K562 (cell line): ENCODE results near the gene TMEM260. TPM values are rescaled to one million over a fixed set of nuclear protein-coding genes. Genes with fewer than 3 reads are reported as not detected.

ENCODE experiments used
- ATAC-seq: fragments of 200-7000 bp; cut with Tn5 transposase; 3 replicates; pipeline ENCODE4 v1.9.1; 2020; ENCODE audit warnings: moderate library complexity
- BruUV-seq: library from RNA; stranded (reverse); fragments of 400-500 nt; replicated peaks from 2 replicates; lab custom pipeline; 2021; lab: Mats Ljungman, UMichigan
- CTCF ChIA-PET: fragments of 300-600 bp; formaldehyde crosslinking; extraction: SDS; loops from one replicate; lab custom pipeline; 2021; ENCODE audit warnings: low intra/inter-chr PET ratio; lab: Yijun Ruan, JAX
- POLR2A ChIA-PET: fragments of 300-600, 350-650 bp; sonication (Branson Sonifier 250); formaldehyde crosslinking; extraction: SDS; loops from one replicate; lab custom pipeline; 2021; ENCODE audit warnings: antibody characterized with exemption, inconsistent platforms; lab: Yijun Ruan, JAX
- DNase-seq, 4 experiments: peaks; one replicate each; pipeline versions ENCODE4 v3.0.0 to v3.0.0-alpha.2; 2011 to 2018; ENCODE audit warnings: low spot score in 3 of 4, mixed read lengths in 3 of 4; ENCODE audit errors: extremely low read depth in 1 of 4
- FAIRE-seq: peaks from 2 replicates; lab custom pipeline; 2011; peaks lifted over from hg19 to GRCh38; lab: Jason Lieb, UNC
- H2AFZ ChIP-seq: 2 replicates; pipeline ENCODE4 v1.6.0; 2011; ENCODE audit warnings: low read depth, low read length, control low read depth, inconsistent platforms
- H3K27ac ChIP-seq: fragments of 200-600 bp; 3 replicates; pipeline ENCODE4 v1.8.0; 2011; ENCODE audit warnings: low read depth, mild to moderate bottlenecking, control low read depth, inconsistent platforms, low read length, moderate library complexity, mixed read lengths; ENCODE audit errors: extremely low read depth
- H3K27me3 ChIP-seq, 2 experiments: fragments of 300-600 bp in 1 of 2; 2 replicates in 1 of 2; 3 replicates in 1 of 2; pipeline versions ENCODE4 v1.6.0 to v1.8.0; 2011; ENCODE audit warnings: inconsistent platforms in 2 of 2, low read length in 2 of 2, mild to moderate bottlenecking in 1 of 2, mixed read lengths in 1 of 2, moderate library complexity in 1 of 2; ENCODE audit not compliant: control insufficient read depth in 2 of 2, insufficient read depth in 2 of 2
- H3K36me3 ChIP-seq: fragments of 300-600 bp; 3 replicates; pipeline ENCODE4 v1.8.0; 2011; ENCODE audit warnings: mild to moderate bottlenecking, low read length, inconsistent platforms; ENCODE audit not compliant: control insufficient read depth, insufficient read depth
- H3K4me1 ChIP-seq, 2 experiments: fragments of 200-600 bp in 1 of 2; replicated peaks in 1 of 2; 2 replicates in 1 of 2; 3 replicates in 1 of 2; pipeline versions ENCODE4 v1.5.1 to v1.8.0; 2011; ENCODE audit warnings: inconsistent platforms in 2 of 2, low read length in 2 of 2, mild to moderate bottlenecking in 1 of 2, mixed read lengths in 1 of 2, moderate library complexity in 1 of 2; ENCODE audit not compliant: control insufficient read depth in 2 of 2, insufficient read depth in 2 of 2
- H3K4me2 ChIP-seq: 2 replicates; pipeline ENCODE4 v1.6.1; 2011; ENCODE audit warnings: low read length, control low read depth, inconsistent platforms, mixed read lengths; ENCODE audit not compliant: insufficient read depth
- H3K4me3 ChIP-seq: fragments of 200-600 bp; sonication (generic), shearing (Covaris generic); 2 replicates; pipeline ENCODE4 v1.5.1; 2016; ENCODE audit warnings: control low read depth, inconsistent platforms
- H3K79me2 ChIP-seq: fragments of 200-600 bp; 3 replicates; pipeline ENCODE4 v1.8.0; 2011; ENCODE audit warnings: low read length, inconsistent platforms; ENCODE audit not compliant: control insufficient read depth, insufficient read depth
- H3K9ac ChIP-seq, 2 experiments: 2 replicates each; pipeline versions ENCODE4 v1.6.0 to v1.6.1; 2011; ENCODE audit warnings: low read depth in 2 of 2, low read length in 2 of 2, control low read depth in 1 of 2, inconsistent platforms in 1 of 2, mild to moderate bottlenecking in 1 of 2, mixed read lengths in 1 of 2; ENCODE audit not compliant: insufficient read depth in 1 of 2
- H3K9me1 ChIP-seq: one replicate; pipeline ENCODE4 v1.6.0; 2011; ENCODE audit warnings: inconsistent platforms, mild to moderate bottlenecking, low read length, moderate library complexity; ENCODE audit not compliant: control insufficient read depth, insufficient read depth
- H3K9me3 ChIP-seq: replicated peaks from 2 replicates; pipeline ENCODE4 v1.5.1; 2011; ENCODE audit warnings: low read depth, low read length, inconsistent platforms; ENCODE audit not compliant: control insufficient read depth, insufficient read depth
- H4K20me1 ChIP-seq: replicated peaks from 2 replicates; pipeline ENCODE4 v1.6.1; 2011; ENCODE audit warnings: low read length, inconsistent platforms, mixed read lengths; ENCODE audit not compliant: control insufficient read depth, insufficient read depth
- CLOCK ChIP-seq: fragments of 250-450 bp; sonication (Bioruptor Pico); IDR thresholded peaks from 2 replicates; pipeline ENCODE4 v1.4.0; 2020; ENCODE audit warnings: mild to moderate bottlenecking, moderate library complexity, borderline replicate concordance
- HDAC3 ChIP-seq: fragments of 450-650 bp; IDR thresholded peaks from 2 replicates; pipeline ENCODE4 v1.6.1; 2018; ENCODE audit warnings: borderline replicate concordance, mild to moderate bottlenecking, moderate library complexity; ENCODE audit not compliant: partially characterized antibody
- MAX ChIP-seq: sonication (generic); formaldehyde crosslinking; IDR thresholded peaks from 2 replicates; pipeline ENCODE4 v1.9.0; 2022; ENCODE audit warnings: mild to moderate bottlenecking, missing genetic modification reagents
- MBD2 ChIP-seq: sonication (generic); IDR thresholded peaks from 2 replicates; pipeline ENCODE4 v1.6.1; 2016; ENCODE audit warnings: low read depth, borderline replicate concordance
- MTA1 ChIP-seq: fragments of 450-650 bp; IDR thresholded peaks from 2 replicates; pipeline ENCODE4 v1.6.1; 2017; ENCODE audit warnings: borderline replicate concordance
- MTF1 ChIP-seq: fragments of 250-450 bp; sonication (Bioruptor Pico); IDR thresholded peaks from 2 replicates; pipeline ENCODE4 v1.9.0; 2021; ENCODE audit warnings: moderate library complexity, mild to moderate bottlenecking, inconsistent platforms, borderline replicate concordance
- NFXL1 ChIP-seq: fragments of 450-650 bp; formaldehyde crosslinking; IDR thresholded peaks from 2 replicates; pipeline ENCODE4 v1.4.0; 2021; ENCODE audit warnings: mild to moderate bottlenecking
- NRF1 ChIP-seq, 2 experiments: fragments of 450-650 bp; IDR thresholded peaks in 1 of 2; conservative IDR thresholded peaks in 1 of 2; 2 replicates each; pipeline ENCODE4 v1.6.1; 2014; ENCODE audit warnings: mild to moderate bottlenecking in 2 of 2
- RFX1 ChIP-seq: fragments of 450-650 bp; IDR thresholded peaks from 2 replicates; pipeline ENCODE4 v1.6.1; 2016; ENCODE audit warnings: mild to moderate bottlenecking, moderate library complexity
- ZNF444 ChIP-seq: fragments of 250-450 bp; sonication (Bioruptor Pico); IDR thresholded peaks from 2 replicates; pipeline ENCODE4 v1.4.0; 2020; ENCODE audit warnings: mild to moderate bottlenecking, moderate library complexity
- WGBS: fragments of 100-300 bp; shearing (Covaris generic); methylation state at CpG from one replicate; pipeline ENCODE4 v1.1.6; 2016; ENCODE audit warnings: low coverage, mixed read lengths; ENCODE audit not compliant: insufficient coverage; ENCODE audit errors: missing lambda C conversion rate; 5-methylcytosine and 5-hydroxymethylcytosine counted together
- in situ Hi-C: fragments of 300-500 bp; cut with MboI; formaldehyde crosslinking; loops from 4 replicates; pipeline ENCODE4 v1.15.0; 2018; ENCODE audit warnings: inconsistent platforms, mixed read lengths
- intact Hi-C: fragments of 100-400 bp; cut with micrococcal nuclease; formaldehyde crosslinking; loops from 2 replicates; pipeline ENCODE4 v1.14.2; 2022
- polyA plus RNA-seq, 8 experiments: library from polyadenylated mRNA; depleted of rRNA in 4 of 8; stranded (reverse) in 5 of 8; unstranded in 3 of 8; fragments of >200 nt; fragmentation: Nextera tagmentation in 2 of 8; fragmentation: Illumina TruSeq in 1 of 8; extraction: Ambion mirVana in 2 of 8; extraction: Trizol in 1 of 8; gene quantifications; 2 replicates each; pipeline versions ENCODE4 v1.2.1 to v1.2.3, GENCODE V29; 2011 to 2014; ENCODE audit warnings: inconsistent platforms in 1 of 8, missing spikeins in 1 of 8
- total RNA-seq, 7 experiments: library from RNA; depleted of rRNA in 6 of 7; stranded (reverse); fragments of >200 nt in 6 of 7; fragmentation: Illumina TruSeq in 2 of 7; extraction: Trizol in 2 of 7; gene quantifications; 2 replicates each; pipeline versions ENCODE4 v1.2.1 to v1.2.3, GENCODE V29; 2011 to 2021; ENCODE audit warnings: low replicate concordance in 1 of 7
- TF ChIP-seq, protein P1 (sequence below), 2 experiments: IDR thresholded peaks in 1 of 2; conservative IDR thresholded peaks in 1 of 2; 2 replicates each; pipeline ENCODE4 v1.6.1; 2016; ENCODE audit warnings: low read depth in 2 of 2, mild to moderate bottlenecking in 1 of 2, missing compliant biosample characterization in 1 of 2, missing genetic modification characterization in 1 of 2, moderate library complexity in 1 of 2

The TMEM260 gene
- total and polyA plus RNA-seq, 9 of the 15 experiments (the other 6 are each of a cell fraction or from before 2014, with no cell fraction given): 2.2 to 9.4 (median 6.0) TPM

DNA sequence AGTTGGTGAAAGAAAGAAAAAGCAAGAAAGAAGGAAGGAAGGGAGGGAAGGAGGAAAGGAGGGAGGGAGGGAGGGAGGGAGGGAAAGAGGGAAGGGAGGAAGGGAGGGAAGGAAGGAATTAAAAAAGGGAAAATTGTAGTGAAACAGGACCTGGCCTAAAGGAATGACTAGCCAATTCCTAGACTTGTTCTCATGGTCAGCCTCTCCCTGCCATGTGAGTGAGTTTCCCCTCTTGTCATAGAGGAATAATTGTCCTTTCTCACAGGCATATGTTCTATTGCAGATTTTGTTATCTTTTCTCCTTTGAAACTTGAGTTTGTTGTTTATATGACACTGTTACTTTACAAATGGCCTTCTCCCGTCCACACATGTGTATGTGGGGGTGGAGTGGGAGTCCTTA lies 81.9 kb downstream of the TMEM260 start:
- Histone ChIP-seq H3K9me1 (no peaks in the 10 kb centered on the region), H3K9ac (no peak overlapping the region), H3K9me3 (no peaks in the 10 kb centered on the region), H3K79me2 (no peaks in the 10 kb centered on the region), H3K4me1 (no peaks in the 10 kb centered on the region; a peak in 1 of 5 replicates), H3K4me2 (no peak overlapping the region), H3K27me3 (peaks cover 5 to 7% of the 10 kb centered on the region in 2 experiments; a peak in 4 of 5 replicates), H2AFZ (no peak overlapping the region), H3K36me3 (no peaks in the 10 kb centered on the region), H3K27ac (no peak overlapping the region), H4K20me1 (no peaks in the 10 kb centered on the region), H3K4me3 (no peak overlapping the region)
- BruUV-seq: no TSS peak
- FAIRE-seq (no peak), ATAC-seq (no peak), DNase-seq (no peak)
- POLR2A ChIA-PET: no interaction called here
- CTCF ChIA-PET: no interaction called here
- intact Hi-C loops: loop anchor here (2.0 to 10.0 kb wide), 4 partner anchors 104 to 521 kb away; no protein-coding TSS in a partner anchor
- WGBS: 0% methylated on average over 1 of the region's 1 CpG
- in situ Hi-C loops: no loop called here
- TF ChIP-seq ZNF444 (no peak), NRF1 (conservative IDR thresholded peaks at IDR 0.05 in 1 of 2, IDR thresholded peaks at IDR 0.05 in 1 of 2) (no peak), HDAC3 (no peak), RFX1 (no peak), CLOCK (no peak), MAX (CRISPR knock-in tag) (no peak), MTF1 (CRISPR knock-in tag) (no peak), MBD2 (no peak), MTA1 (no peak), NFXL1 (no peak)
- TF ChIP-seq, protein P1, sequence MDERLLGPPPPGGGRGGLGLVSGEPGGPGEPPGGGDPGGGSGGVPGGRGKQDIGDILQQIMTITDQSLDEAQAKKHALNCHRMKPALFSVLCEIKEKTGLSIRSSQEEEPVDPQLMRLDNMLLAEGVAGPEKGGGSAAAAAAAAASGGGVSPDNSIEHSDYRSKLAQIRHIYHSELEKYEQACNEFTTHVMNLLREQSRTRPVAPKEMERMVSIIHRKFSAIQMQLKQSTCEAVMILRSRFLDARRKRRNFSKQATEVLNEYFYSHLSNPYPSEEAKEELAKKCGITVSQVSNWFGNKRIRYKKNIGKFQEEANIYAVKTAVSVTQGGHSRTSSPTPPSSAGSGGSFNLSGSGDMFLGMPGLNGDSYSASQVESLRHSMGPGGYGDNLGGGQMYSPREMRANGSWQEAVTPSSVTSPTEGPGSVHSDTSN (CRISPR knock-in tag; IDR thresholded peaks at IDR 0.05; ENCODE audit: low read depth): no peak
- TF ChIP-seq, protein P1 (tag; conservative IDR thresholded peaks at IDR 0.05; ENCODE audit: low read depth): no peak
